ENCODE results near the gene AOAH.

Gene AOAH

GRCh38 chr7:36546331-36546730 is 178.0 kb downstream of the AOAH start:
- DNase-seq (ENCODE audit: low spot score), result no peak

GRCh38 chr7:36545291-36545690 is 179.0 kb downstream of the AOAH start:
- DNase-seq (ENCODE audit: low spot score), result no peak

GRCh38 chr7:36538126-36538525 is 186.2 kb downstream of the AOAH start:
- no peak for DNase-seq (ENCODE audit: low spot score)

- no peak for DNase-seq (ENCODE audit: low spot score)
Observed at GRCh38 chr7:36535866-36536664, 188.2 kb downstream of the AOAH start.

- DNase-seq (ENCODE audit: low spot score), result no peak
Observed at GRCh38 chr7:36533717-36534116, 190.6 kb downstream of the AOAH start.

- DNase-seq (ENCODE audit: low spot score), result no peak
Observed at GRCh38 chr7:36532981-36533499, 191.3 kb downstream of the AOAH start.

- DNase-seq (ENCODE audit: low spot score), result no peak
Observed at GRCh38 chr7:36531951-36532350, 192.3 kb downstream of the AOAH start.

- no peak for DNase-seq (ENCODE audit: low spot score)
Observed at GRCh38 chr7:36530456-36530855, 193.8 kb downstream of the AOAH start.

- DNase-seq (ENCODE audit: low spot score), result no peak
Observed at GRCh38 chr7:36527549-36527913, 196.8 kb downstream of the AOAH start.

GRCh38 chr7:36526863-36527548 is 197.3 kb downstream of the AOAH start:
- no peak for DNase-seq (ENCODE audit: low spot score)

GRCh38 chr7:36523371-36524101 is 200.8 kb downstream of the AOAH start:
- no peak for DNase-seq (ENCODE audit: low spot score)

- no peak for DNase-seq (ENCODE audit: low spot score)
Observed at GRCh38 chr7:36522453-36523007, 201.8 kb downstream of the AOAH start.

GRCh38 chr7:36521911-36522310 is 202.4 kb downstream of the AOAH start:
- DNase-seq (ENCODE audit: low spot score), result no peak

GRCh38 chr7:36521133-36521532 is 203.2 kb downstream of the AOAH start:
- DNase-seq (ENCODE audit: low spot score), result no peak

- no peak for DNase-seq (ENCODE audit: low spot score)
Observed at GRCh38 chr7:36515847-36516246, 208.4 kb downstream of the AOAH start.

- DNase-seq (ENCODE audit: low spot score), result no peak
Observed at GRCh38 chr7:36514289-36515243, 209.7 kb downstream of the AOAH start.

- no peak for DNase-seq (ENCODE audit: low spot score)
Observed at GRCh38 chr7:36513393-36513792, 210.9 kb downstream of the AOAH start.

GRCh38 chr7:36512616-36513015 is 211.7 kb downstream of the AOAH start:
- no peak for DNase-seq (ENCODE audit: low spot score)

- no peak for DNase-seq (ENCODE audit: low spot score)
Observed at GRCh38 chr7:36509962-36510361, 214.3 kb downstream of the AOAH start.

- no peak for DNase-seq (ENCODE audit: low spot score)
Observed at GRCh38 chr7:36507475-36508440, 216.5 kb downstream of the AOAH start.

Data from CD4-positive, alpha-beta T cell treated with Interleukin-15 for 4 hours (primary cell).